GM12878 (cell line): Measurements from ENCODE around the gene ADAR. TPM values are rescaled to one million over a fixed set of nuclear protein-coding genes. Genes with fewer than 3 reads are reported as not detected.

Experiments used
- ATAC-seq: fragments of 200-7000 bp; cut with Tn5 transposase; 3 replicates; pipeline ENCODE4 v1.9.1; 2020; ENCODE audit warnings: mild to moderate bottlenecking, moderate library complexity
- BruUV-seq: library from RNA; stranded (reverse); fragments of 400-500 nt; replicated peaks from 2 replicates; lab custom pipeline; 2021; lab: Mats Ljungman, UMichigan
- CTCF ChIA-PET: fragments of 300-600 bp; sonication (Branson Sonifier 250); formaldehyde crosslinking; extraction: SDS; loops from one replicate; lab custom pipeline; 2021; ENCODE audit warnings: inconsistent platforms; lab: Yijun Ruan, JAX
- POLR2A ChIA-PET: fragments of 350-600 bp; formaldehyde crosslinking; extraction: SDS; loops from one replicate; lab custom pipeline; 2021; ENCODE audit warnings: inconsistent platforms; lab: Charles Lee
- RAD21 ChIA-PET: fragments of 300-600 bp; sonication (Branson Sonifier 250); formaldehyde crosslinking; loops from one replicate; lab custom pipeline; 2023; ENCODE audit warnings: antibody characterized with exemption; ENCODE audit not compliant: unreplicated experiment; lab: Charles Lee
- SMC1A ChIA-PET: fragments of 300-600 bp; sonication (Branson Sonifier 250); formaldehyde crosslinking; loops from one replicate; lab custom pipeline; 2023; ENCODE audit not compliant: unreplicated experiment, uncharacterized antibody; lab: Charles Lee
- DNase-seq: peaks from one replicate; pipeline ENCODE4 v3.0.0-alpha.2; 2011; ENCODE audit warnings: low read depth, low spot score
- FAIRE-seq: peaks from 3 replicates; lab custom pipeline; 2011; peaks lifted over from hg19 to GRCh38; lab: Jason Lieb, UNC
- H2AFZ ChIP-seq: 2 replicates; pipeline ENCODE4 v1.6.0; 2011; ENCODE audit warnings: low read depth, low read length, control low read depth; ENCODE audit not compliant: control insufficient read depth
- H3K27ac ChIP-seq: 2 replicates; pipeline ENCODE4 v1.5.1; 2011; ENCODE audit warnings: control low read depth; ENCODE audit not compliant: control insufficient read depth, insufficient read depth
- H3K27me3 ChIP-seq, 2 experiments: replicated peaks in 1 of 2; 2 replicates each; pipeline versions ENCODE4 v1.6.0 to v1.6.1; 2011; ENCODE audit warnings: low read length in 1 of 2; ENCODE audit not compliant: control insufficient read depth in 2 of 2, insufficient read depth in 2 of 2
- H3K36me3 ChIP-seq, 2 experiments: 2 replicates each; pipeline ENCODE4 v1.5.1; 2011; ENCODE audit warnings: low read length in 1 of 2; ENCODE audit not compliant: control insufficient read depth in 2 of 2, insufficient read depth in 2 of 2
- H3K4me1 ChIP-seq: 2 replicates; pipeline ENCODE4 v1.6.1; 2011; ENCODE audit warnings: mild to moderate bottlenecking, low read length, moderate library complexity, mixed read lengths; ENCODE audit not compliant: control insufficient read depth, insufficient read depth
- H3K4me2 ChIP-seq: 2 replicates; pipeline ENCODE4 v1.6.0; 2011; ENCODE audit warnings: control low read depth; ENCODE audit not compliant: control insufficient read depth, insufficient read depth
- H3K4me3 ChIP-seq: fragments of 200-600 bp; sonication (generic); 2 replicates; pipeline ENCODE4 v1.5.1; 2016
- H3K79me2 ChIP-seq: 2 replicates; pipeline ENCODE4 v1.6.0; 2011; ENCODE audit warnings: low read length; ENCODE audit not compliant: control insufficient read depth, insufficient read depth
- H3K9ac ChIP-seq: 2 replicates; pipeline ENCODE4 v1.8.0; 2011; ENCODE audit warnings: low read length, control low read depth, mixed read lengths; ENCODE audit not compliant: control insufficient read depth, insufficient read depth
- H3K9me3 ChIP-seq: replicated peaks from 3 replicates; pipeline ENCODE4 v1.5.1; 2011; ENCODE audit warnings: mild to moderate bottlenecking, low read length; ENCODE audit not compliant: control insufficient read depth, insufficient read depth
- H4K20me1 ChIP-seq: 2 replicates; pipeline ENCODE4 v1.6.0; 2011; ENCODE audit not compliant: control insufficient read depth, insufficient read depth
- EGR1 ChIP-seq, 2 experiments: IDR thresholded peaks; 1 replicate in 1 of 2; 2 replicates in 1 of 2; pipeline ENCODE4 v1.6.1; 2011 to 2012; ENCODE audit warnings: low read depth in 2 of 2, low read length in 2 of 2, borderline replicate concordance in 1 of 2, mild to moderate bottlenecking in 1 of 2, moderate library complexity in 1 of 2
- ETV6 ChIP-seq, 2 experiments: fragments of 450-650 bp in 1 of 2; IDR thresholded peaks in 1 of 2; conservative IDR thresholded peaks in 1 of 2; 2 replicates each; pipeline ENCODE4 v1.6.1; 2014; ENCODE audit warnings: antibody characterized with exemption in 1 of 2, borderline replicate concordance in 1 of 2, low read depth in 1 of 2, mild to moderate bottlenecking in 1 of 2, moderate library complexity in 1 of 2
- MYB ChIP-seq: fragments of 150-350 bp; IDR thresholded peaks from 2 replicates; pipeline ENCODE4 v1.6.1; 2014; ENCODE audit warnings: mild to moderate bottlenecking, low read depth, low read length, borderline replicate concordance
- POLR2AphosphoS5 ChIP-seq: IDR thresholded peaks from 2 replicates; pipeline ENCODE4 v1.6.1; 2011; ENCODE audit warnings: mild to moderate bottlenecking, low read length, inconsistent platforms
- SMAD5 ChIP-seq: IDR thresholded peaks from 2 replicates; pipeline ENCODE4 v1.6.1; 2016; ENCODE audit warnings: antibody characterized with exemption, low read depth
- WGBS: methylation state at CpG from one replicate; pipeline ENCODE4 v1.1.6; 2016; ENCODE audit warnings: low lambda C conversion rate; ENCODE audit not compliant: insufficient replicate concordance, insufficient coverage; ENCODE audit errors: missing lambda C conversion rate; 5-methylcytosine and 5-hydroxymethylcytosine counted together
- in situ Hi-C: fragments of 300-500 bp; cut with MboI; formaldehyde crosslinking; loops from 9 replicates; pipeline ENCODE4 v1.14.3; 2018; ENCODE audit warnings: mixed read lengths
- intact Hi-C: fragments of 100-400 bp; cut with micrococcal nuclease; formaldehyde crosslinking; loops from one replicate; pipeline ENCODE4 v1.14.2; 2022; ENCODE audit not compliant: unreplicated experiment
- polyA plus RNA-seq, 11 experiments: library from polyadenylated mRNA; depleted of rRNA in 4 of 11; unstranded in 6 of 11; stranded (reverse) in 5 of 11; fragments of >200 nt; fragmentation: Nextera tagmentation in 4 of 11; fragmentation: Illumina TruSeq in 1 of 11; extraction: Ambion mirVana in 4 of 11; extraction: Trizol in 1 of 11; gene quantifications; 1 replicate in 1 of 11; 2 replicates in 10 of 11; pipeline versions ENCODE4 v1.2.1 to v1.2.3, GENCODE V29; 2011 to 2016; ENCODE audit warnings: inconsistent platforms in 2 of 11, missing spikeins in 2 of 11, low read depth in 1 of 11
- total RNA-seq, 4 experiments: library from RNA; depleted of rRNA in 3 of 4; stranded (reverse); fragments of >200 nt in 3 of 4; fragmentation: Illumina TruSeq in 1 of 4; extraction: Trizol in 1 of 4; gene quantifications; 2 replicates each; pipeline versions ENCODE4 v1.2.1 to v1.2.3, GENCODE V29; 2013 to 2021
- TF ChIP-seq, protein P1 (sequence below): fragments of 450-650 bp; IDR thresholded peaks from 2 replicates; pipeline ENCODE4 v1.6.1; 2017; ENCODE audit warnings: mild to moderate bottlenecking, moderate library complexity

ADAR gene
- total and polyA plus RNA-seq, 10 of the 15 experiments (the other 5 are each of a cell fraction or from before 2014, with no cell fraction given), result 55.5 to 413 (median 176) TPM

GRCh38 chr1:154556422-154556821 lies 51.6 kb downstream of the ADAR start (continued):
- TF ChIP-seq, protein P1, sequence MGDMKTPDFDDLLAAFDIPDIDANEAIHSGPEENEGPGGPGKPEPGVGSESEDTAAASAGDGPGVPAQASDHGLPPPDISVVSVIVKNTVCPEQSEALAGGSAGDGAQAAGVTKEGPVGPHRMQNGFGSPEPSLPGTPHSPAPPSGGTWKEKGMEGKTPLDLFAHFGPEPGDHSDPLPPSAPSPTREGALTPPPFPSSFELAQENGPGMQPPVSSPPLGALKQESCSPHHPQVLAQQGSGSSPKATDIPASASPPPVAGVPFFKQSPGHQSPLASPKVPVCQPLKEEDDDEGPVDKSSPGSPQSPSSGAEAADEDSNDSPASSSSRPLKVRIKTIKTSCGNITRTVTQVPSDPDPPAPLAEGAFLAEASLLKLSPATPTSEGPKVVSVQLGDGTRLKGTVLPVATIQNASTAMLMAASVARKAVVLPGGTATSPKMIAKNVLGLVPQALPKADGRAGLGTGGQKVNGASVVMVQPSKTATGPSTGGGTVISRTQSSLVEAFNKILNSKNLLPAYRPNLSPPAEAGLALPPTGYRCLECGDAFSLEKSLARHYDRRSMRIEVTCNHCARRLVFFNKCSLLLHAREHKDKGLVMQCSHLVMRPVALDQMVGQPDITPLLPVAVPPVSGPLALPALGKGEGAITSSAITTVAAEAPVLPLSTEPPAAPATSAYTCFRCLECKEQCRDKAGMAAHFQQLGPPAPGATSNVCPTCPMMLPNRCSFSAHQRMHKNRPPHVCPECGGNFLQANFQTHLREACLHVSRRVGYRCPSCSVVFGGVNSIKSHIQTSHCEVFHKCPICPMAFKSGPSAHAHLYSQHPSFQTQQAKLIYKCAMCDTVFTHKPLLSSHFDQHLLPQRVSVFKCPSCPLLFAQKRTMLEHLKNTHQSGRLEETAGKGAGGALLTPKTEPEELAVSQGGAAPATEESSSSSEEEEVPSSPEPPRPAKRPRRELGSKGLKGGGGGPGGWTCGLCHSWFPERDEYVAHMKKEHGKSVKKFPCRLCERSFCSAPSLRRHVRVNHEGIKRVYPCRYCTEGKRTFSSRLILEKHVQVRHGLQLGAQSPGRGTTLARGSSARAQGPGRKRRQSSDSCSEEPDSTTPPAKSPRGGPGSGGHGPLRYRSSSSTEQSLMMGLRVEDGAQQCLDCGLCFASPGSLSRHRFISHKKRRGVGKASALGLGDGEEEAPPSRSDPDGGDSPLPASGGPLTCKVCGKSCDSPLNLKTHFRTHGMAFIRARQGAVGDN, result no peak

GRCh38 chr1:154553056-154554030 lies 54.6 kb downstream of the ADAR start:
- Histone ChIP-seq H3K27ac (no peak overlapping the region), H3K79me2 (peaks cover 29% of the 10 kb centered on the region), H3K4me1 (peaks cover 20% of the 10 kb centered on the region), H3K4me2 (no peak overlapping the region), H4K20me1 (peaks cover 6% of the 10 kb centered on the region; the same call in 1 of the 2 replicates)
- 91% methylated on average over 12 of the region's 12 CpGs for WGBS
- ChIA-PET RAD21 (interaction anchor here (0.6 to 1.7 kb wide), 3 partner anchors 63 to 74 kb away, joined by 3 to 5 read pairs (median 4); no protein-coding TSS in a partner anchor), CTCF (interaction anchor here (0.7 to 5.2 kb wide), 5 partner anchors 7 to 671 kb away, joined by 3 to 49 read pairs (median 4); no protein-coding TSS in a partner anchor), SMC1A (interaction anchor here (1.6 to 2.9 kb wide), 2 partner anchors 56 to 73 kb away, joined by 3 to 20 read pairs; no protein-coding TSS in a partner anchor)
- in situ Hi-C loops, result loop anchor here (5.0 kb wide), 1 partner anchor 66 kb away; no protein-coding TSS in a partner anchor
- BruUV-seq, result no TSS peak
- FAIRE-seq (no peak), ATAC-seq (no peak)
- intact Hi-C loops, result no loop called here
- TF ChIP-seq EGR1 (IDR thresholded peaks at IDR 0.05; ENCODE audit: borderline replicate concordance in 1 of 2, low read depth in 2 of 2, low read length in 2 of 2) (no peak), POLR2AphosphoS5 (no peak), ETV6 (conservative IDR thresholded peaks at IDR 0.05 in 1 of 2, IDR thresholded peaks at IDR 0.05 in 1 of 2; ENCODE audit: borderline replicate concordance in 1 of 2, low read depth in 1 of 2) (no peak), MYB (no peak), SMAD5 (no peak)
- TF ChIP-seq, all 136 proteins: peak for 0
- H3K36me3 ChIP-seq, result peaks cover 34 to 50% of the 10 kb centered on the region in 2 experiments
- POLR2A ChIA-PET, result interaction anchor here (0.7 kb wide), 1 partner anchor 61 kb away, joined by 3 read pairs; no protein-coding TSS in a partner anchor
- no peak for DNase-seq
- no peak overlapping the region for H3K9ac ChIP-seq
- H2AFZ ChIP-seq, result no peak overlapping the region
- no peaks in the 10 kb centered on the region for H3K9me3 ChIP-seq
- no peak overlapping the region for H3K4me3 ChIP-seq
- H3K27me3 ChIP-seq, result no peaks in the 10 kb centered on the region
